Activated T-cell treated with anti-CD3 and anti-CD28 coated beads for 4 hours (primary cell): ENCODE measurements around the gene AXIN1.
"Not testable (repeated sequence)": the region's sequence is repeated elsewhere in the genome, so short reads cannot be mapped to it uniquely, and the experiment has no call there.

ENCODE experiments used
- DNase-seq: peaks from one replicate; pipeline ENCODE4 v3.0.0-alpha.2; 2020

Gene AXIN1

DNA sequence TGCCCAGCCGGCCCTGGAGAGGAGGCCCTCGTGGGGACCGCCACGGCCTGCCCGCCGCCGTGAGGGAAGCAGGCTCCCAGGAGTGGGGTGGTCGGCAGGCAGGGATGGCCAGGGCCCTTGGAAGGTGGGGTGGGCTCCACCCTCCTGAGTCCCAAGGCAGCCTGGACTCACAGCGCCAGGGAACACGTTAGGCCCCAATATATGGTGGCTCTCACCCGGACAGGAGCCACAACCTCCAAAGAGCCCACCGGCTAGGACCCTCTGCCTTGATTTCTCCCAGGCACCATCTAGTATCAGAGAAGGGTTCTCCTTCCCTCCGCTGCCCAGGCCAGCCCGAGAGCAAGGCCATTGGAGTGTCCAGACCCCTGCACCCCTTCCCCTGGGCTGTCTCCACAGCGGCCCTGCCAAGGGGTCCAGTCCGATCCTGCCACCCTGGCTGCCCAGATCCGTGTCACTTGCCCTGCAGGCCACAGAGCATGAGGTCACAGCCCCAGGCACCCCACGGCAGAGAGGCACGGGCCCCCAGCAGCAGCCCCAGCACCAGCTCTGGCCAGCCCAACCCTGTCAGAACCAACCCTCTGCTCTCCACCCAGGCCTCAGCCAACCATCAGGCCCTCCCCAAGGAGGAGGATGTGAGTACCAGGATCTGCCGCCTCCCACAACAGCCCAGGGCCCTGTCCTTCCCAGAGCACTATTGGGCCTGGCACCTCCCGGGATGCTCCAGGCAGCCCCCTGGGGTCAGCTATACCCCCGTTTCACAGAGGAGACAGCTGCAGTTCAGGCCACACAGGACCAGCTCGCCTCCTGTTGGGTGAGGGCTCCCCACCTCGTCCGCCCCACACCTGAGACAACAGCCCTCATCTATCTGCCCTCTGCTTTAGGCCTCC, 1.1 kb upstream of the AXIN1 start:
- DNase-seq: no peak

DNA sequence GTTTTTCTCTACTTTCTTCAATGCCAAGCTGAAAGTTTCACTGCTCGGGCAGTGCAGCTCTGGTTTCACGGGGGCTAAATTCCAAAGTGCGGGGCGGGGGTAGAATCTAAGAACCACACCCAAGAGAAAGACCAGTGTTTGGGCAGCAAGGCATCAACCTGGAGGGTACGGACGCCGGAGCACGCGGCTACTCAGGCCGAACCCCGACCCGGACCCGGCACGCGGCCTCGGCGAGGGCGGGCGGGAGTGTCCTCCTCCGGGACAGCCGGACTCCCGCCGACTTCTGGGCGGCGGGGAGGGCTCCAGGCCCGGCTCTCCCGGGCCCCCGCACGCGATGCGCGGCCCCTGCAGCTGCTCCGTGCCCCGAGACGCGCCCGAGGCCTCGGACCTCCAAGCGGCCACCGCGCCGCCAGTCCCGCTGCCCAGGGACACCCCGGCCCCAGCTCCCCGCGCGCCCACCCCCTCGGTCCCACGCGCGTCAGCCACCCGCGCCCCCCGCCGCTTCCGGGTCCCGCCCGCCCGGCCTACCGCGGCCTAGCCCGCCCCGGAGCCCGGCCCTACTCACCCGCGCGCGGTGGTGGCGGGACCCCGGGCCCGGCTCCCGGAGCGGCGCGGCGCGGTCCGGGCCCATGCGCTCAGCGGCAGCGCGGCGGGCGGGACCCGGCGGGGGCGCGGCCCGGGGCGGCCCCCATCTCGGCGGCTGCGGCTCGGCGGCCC, 561 bp downstream of the AXIN1 start:
- no peak for DNase-seq

DNA sequence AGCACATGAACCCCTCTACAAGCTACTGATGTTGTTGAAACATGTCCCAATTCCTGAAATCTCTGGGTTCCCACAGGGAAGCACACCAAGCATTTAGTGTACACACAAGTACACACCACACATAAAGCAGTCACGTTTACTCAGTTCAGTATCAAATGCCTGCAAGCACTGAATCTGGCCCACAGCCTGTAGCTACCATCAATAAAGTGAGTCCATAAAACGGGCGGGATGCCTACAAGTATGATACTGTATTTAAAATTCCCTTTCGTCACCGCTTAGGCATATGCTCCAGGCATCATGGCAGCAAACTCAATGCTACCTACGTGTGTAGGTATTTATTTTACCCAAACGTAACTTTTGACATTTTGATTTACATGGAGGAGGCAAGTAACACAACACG, 2.3 kb downstream of the AXIN1 start:
- DNase-seq: no peak

DNA sequence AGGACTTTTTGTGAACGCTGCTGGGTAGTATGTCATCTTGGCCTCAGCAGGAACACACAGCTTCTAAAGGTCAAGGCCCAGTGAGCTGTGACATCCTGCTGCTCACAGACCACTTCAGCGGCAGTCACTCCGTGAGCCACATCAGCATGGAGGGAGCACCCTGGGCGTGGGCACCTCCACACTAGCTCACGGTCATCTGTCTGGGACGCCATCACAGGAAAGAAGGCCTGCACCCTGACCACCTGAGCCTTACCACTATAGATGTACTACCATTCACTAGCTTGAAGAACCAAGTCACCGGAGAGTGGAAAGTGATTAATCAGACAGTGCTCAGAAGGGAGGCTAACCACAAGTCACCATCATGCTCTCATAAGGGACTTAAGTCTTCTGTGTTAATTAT, 3.3 kb downstream of the AXIN1 start:
- no peak for DNase-seq

DNA sequence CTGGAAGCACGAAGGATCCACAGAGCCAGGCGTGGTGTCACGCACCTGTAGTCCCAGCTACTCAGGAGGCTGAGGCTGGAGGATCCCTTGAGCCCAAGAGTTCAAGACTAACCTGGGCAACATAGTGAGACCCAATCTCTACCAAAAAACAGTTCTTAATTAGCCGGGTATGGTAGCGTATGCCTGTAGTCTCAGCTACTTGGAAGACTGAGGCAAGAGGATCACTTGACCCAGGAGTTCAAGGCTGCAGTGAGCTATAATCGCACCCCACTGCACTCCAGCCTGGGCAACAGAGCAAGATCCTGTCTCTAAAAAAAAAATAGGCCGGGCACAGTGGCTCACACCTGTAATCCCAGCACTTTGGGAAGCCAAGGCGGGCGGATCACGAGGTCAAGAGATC, 4.0 kb downstream of the AXIN1 start:
- not testable (repeated sequence) for DNase-seq

DNA sequence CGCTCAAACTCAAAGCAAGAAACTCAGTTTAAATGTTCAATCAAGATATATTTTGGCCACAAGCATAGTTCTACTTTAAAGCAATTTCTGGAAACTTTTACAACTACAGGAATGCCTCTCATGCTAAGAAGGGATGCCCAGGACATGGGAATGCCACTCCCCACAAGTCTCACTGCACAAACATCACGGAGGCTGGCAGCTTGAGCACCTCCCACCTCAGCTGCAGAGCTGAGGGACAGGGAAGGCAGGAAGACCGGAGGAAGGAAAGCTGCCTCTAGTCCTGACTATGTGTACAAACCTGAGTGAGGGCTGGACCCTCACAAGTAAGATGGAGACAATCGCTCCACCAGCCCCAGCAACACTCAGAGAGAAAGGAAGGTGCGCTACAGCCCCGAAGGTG, 5.3 kb downstream of the AXIN1 start:
- DNase-seq: no peak

DNA sequence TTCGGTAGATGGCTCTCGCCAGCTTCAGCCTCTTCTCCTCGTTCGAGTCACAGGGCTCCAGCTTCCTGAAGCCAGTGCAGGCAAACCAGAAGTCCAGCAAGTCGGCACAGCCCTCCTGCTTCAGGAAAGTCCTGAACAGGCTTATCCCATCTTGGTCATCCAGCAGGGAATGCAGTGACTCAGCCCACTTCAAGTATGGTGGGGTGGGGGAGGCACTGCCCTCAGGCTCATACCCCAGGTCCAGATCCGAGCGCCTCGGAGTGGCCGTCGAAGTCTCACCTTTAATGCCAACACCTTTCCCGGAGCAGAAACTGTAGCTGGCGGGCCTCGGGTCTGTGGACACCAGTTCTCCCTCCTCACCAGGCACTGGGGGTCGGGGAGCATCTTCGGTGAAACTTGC, 5.9 kb downstream of the AXIN1 start:
- DNase-seq: no peak

DNA sequence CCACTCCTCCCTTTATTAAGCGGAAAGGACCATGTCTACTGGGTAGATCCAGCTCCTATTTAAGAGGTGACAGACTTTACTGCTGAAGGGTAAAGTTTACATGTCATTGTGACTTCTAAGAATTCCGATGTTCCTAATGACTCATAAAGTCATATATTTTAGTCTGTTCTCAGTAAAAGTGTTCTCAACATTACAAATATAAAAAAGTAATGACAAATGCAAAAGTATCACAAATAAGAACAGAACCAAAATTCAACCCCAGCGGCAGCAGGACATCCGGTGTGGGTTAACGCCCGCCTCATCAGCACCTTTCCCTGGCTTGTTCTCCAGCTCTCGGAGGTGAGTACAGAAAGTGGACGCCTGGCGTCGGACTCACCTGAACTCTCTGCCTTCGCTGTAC, 6.8 kb downstream of the AXIN1 start:
- DNase-seq: no peak

DNA sequence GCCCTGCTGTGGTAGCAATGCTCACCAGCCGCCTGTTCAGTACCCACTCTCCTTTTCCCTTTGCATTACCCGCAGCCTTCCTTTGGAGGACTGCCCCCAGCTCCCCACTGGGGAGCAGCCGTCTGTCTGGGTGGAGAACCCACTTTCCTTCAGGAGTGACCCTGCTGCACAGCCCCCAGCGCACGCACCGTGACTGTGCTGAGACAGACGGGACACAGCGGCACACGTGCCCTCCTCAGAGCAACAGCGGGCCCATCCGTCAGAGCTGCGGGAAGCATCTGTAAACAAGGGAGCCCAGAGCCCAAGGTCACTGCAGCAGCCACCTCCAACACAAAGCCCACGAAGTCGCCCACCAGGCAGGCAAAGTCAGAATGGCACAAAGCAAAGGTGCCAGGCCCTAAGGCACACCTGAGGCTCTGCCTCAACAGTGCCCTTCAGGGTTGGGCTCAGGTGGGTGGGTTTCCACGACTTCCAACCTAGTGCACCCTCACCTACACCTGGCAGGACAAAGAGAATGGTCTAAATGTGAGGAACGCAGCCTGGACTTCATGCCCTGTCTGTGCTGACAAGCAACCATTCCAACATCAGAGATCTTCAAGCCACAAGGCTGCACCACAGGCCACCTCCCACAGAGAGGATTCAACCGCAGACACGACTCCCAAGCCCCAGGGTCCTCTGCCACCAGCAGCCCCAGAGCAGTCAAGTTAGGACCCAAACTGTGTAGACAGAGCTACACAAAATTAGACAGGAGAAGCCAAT, 9.9 kb downstream of the AXIN1 start:
- no peak for DNase-seq

DNA sequence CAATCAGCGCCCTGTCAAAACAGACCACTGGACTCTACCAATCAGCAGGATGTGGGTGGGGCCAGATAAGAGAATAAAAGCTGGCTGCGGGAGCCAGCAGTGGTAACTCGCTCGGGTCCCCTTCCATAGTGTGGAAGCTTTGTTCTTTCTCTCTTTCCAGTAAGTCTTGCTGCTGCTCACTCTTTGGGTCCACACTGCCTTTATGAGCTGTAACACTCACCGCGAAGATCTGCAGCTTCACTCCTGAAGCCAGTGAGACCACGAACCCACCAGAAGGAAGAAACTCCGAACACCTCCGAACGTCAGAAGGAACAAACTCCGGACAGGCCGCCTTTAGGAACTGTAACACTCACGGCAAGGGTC, 10.6 kb downstream of the AXIN1 start:
- not testable (repeated sequence) for DNase-seq

DNA sequence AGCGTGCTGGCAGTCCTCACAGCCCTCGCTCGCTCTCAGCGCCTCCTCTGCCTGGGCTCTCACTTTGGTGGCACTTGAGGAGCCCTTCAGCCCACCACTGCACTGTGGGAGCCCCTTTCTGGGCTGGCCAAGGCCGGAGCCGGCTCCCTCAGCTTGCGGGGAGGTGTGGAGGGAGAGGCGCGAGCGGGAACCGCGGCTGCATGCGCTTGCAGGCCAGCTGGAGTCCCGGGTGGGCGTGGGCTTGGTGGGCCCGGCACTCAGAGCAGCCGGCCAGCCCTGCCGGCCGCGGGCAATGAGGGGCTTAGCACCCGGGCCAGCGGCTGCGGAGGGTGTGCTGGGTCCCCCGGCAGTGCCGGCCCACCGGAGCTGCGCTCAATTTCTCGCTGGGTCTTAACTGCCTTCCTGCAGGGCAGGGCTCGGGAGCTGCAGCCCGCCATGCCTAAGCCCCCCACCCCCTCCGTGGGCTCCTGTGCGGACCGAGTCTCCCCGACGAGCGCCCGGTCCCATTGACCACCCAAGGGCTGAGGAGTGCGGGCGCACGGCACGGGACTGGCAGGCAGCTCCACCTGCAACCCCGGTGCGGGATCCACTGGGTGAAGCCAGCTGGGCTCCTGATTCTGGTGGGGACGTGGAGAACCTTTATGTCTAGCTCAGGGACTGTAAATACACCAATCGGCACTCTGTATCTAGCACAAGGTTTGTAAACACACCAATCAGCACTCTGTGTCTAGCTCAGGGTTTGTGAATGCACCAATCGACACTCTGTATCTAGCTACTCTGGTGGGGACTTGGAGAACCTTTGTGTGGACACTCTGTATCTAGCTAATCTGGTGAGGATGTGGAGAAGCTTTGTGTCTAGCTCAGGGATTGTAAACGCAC, 11.2 kb downstream of the AXIN1 start:
- not testable (repeated sequence) for DNase-seq

DNA sequence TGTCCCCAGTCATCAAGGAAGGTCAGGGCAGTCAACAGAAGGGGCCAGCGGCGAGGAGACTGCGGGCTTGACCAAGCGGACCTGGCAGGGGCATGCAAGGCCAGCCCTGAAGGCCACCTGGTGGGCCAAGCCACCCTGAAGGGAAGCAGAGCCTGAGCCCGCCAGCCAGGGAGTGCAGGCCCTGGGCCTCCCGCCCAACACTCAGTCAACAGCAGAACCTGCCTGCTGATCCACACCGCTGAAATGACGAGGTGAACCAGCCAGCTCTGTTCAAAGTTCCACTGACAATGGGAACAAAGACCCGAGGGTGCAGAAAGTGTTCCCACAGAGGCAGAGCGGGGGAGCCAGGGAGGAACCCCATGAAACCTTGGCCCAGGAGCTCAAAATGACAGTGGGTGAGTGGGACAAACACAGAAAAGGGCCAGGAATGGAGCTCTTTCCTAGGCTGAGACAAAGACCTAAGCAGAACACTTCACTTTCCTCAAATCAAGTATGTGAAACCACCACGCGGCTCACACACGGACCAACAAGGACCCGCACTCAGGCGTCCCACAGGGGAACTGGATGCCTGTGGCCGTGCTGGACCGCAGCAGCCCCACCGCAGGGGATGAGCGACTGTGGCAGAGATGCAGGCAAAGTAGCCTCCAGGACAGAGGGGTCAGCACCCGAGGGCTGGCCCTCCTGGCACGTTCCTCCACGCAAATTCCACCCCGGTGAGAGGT, 12.0 kb downstream of the AXIN1 start:
- DNase-seq: no peak

DNA sequence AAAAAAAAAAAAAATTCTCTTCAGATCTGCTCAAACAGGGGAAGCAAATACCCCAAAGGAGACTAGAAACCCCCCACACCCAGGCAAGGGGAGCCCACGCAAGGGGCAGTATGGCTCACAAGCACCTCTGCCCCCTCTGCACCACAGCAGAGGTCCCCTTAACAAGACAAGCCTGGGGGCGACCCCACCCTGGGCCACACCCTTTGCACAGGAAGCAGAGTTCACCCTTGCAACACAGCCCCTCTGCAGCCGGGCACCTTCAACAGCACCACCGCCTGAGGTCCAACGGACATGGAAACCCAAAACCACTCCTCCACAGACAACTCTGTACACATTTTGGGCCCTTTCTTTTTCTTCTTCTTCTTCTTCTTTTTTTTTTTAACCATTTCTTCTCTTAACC, 12.8 kb downstream of the AXIN1 start:
- DNase-seq: no peak

DNA sequence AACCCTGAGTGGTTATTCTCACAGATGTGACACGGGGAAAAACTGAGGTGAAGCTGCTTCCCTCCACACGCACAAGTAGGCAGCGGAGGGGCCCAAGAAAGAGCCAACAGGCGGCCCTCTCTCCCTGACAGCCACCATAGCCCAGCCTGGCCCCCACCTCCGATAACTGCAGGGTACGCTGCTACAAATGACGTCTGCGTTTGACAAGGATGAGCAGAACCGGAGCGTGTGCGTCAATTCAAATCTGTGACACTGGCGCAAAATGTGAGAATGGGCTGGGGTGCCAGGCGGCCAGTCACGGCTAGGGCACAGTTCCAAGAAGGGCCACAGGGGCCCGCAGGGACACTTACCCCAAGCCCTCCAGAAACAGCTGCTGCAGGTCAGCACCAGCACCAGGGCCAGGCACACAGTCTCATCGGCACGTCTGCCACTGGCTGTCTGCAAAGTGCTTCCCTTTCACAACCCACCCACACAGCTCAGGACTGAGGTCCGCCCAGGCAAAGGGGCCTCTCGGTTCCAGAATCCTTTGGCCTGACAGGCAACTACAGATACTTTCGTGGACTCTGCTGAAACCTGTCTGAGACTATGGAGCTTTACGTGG, 14.4 kb downstream of the AXIN1 start:
- DNase-seq: no peak

DNA sequence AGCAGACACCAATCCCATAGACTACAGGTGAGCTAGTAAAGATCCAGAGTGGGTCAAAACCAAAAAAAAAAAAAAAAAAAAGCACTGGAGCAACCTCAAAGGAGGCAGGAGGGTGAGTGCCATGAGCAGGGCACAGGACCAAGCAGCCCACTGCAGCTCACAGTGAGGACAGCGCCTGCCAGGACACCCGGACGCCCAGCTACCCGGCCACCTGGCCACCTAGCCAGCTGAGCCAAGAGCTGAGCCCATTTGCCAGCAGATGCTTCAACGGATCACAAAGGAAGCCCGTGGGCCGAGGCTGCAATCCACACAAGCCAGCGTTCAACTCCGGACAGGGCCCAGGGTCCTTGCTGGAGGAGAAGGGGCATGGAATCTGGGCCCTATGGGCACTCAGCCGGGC, 15.1 kb downstream of the AXIN1 start:
- DNase-seq: no peak

DNA sequence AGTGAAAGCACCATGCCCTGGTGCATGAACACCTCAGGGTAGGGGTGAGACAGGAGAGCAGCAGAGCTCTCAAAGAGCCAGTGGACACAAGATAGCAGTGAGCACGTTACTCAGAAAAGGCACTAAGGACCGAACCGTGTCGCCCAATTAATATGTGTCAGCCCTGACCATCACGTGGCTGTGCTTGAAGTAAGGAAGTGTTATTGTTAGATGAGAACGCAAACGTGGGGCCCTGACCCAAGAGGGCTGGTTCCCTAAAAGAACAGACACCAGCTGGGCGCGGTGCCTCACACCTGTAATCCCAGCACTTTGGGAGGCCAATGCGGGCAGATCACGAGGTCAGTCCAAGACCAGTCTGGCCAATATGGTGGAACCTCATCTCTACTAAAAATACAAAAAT, 16.3 kb downstream of the AXIN1 start:
- DNase-seq: no peak

DNA sequence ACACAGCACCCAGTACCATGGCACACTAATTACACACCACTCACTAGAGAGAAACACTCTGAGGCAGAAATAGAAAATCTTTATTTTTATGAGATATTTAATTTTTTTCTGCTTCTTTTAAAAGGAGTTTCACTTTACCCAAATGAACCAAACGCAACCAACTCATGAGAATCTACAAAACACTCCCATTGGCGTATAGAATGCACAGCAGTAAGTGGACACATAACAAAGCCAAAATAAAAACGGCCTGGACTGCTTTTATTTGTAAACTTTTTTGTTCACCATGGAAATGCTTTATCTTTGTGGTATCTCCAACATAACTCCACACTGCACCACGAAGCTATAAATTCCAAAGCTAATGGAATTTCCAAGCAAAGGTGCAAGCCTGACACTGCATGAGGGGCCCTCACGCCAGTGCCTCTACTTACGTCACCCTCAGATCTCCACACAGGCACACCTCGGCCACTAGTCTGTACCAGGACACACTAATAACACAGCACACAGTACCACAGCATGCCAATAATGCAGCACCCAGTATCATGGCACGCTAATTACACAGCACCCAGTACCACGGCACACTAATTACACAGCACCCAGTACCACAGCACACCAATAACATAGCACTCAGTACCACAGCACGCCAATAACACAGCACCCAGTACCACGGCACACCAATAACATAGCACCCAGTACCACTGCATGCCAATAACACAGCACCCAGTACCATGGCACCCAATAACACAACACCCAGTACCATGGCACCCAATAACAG, 17.5 kb downstream of the AXIN1 start:
- DNase-seq: not testable (repeated sequence)

DNA sequence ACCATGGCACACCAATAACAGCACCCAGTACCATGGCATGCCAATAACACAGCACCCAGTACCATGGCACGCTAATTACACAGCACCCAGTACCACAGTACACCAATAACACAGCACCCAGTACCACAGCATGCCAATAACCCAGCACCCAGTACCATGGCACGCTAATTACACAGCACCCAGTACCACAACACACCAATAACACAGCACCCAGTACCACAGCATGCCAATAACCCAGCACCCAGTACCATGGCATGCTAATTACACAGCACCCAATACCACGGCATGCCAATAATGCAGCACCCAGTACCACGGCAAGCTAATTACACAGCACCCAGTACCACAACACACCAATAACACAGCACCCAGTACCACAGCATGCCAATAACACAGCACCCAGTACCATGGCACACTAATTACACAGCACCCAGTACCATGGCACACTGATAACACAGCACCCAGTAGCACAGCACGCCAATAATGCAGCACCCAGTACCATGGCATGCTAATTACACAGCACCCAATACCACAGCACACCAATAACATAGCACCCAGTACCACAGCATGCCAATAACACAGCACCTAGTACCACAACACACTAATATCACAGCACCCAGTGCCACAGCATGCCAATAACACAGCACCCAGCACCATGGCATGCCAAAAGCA, 18.2 kb downstream of the AXIN1 start:
- not testable (repeated sequence) for DNase-seq

DNA sequence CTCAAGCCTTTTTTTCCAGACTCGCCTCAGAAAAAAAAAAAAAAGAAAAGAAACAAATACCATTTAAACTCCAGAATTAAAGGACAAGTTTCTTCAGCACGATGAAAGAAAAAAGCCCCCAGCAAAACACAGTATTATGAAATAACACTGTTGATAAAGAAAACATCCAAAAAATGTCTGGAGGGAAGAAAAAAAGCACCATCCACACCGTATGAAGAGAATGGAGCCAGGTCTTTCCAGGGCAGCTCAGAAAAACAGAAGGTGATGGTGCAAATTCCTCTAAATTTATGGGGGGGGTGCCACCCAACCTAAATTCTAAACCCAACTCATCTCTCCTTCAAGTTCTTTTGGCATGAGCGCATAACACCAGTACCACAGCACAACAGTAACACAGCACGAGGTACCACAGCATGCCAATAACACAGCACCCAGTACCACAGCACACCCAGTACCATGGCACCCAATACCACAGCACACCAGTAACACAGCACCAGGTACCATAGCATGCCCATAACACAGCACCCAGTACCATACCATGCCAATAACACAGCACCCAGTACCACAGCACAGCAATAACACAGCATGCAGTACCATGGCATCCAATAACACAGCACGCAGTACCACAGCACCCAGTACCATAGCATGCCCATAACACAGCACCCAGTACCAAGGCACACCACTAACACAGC, 19.0 kb downstream of the AXIN1 start:
- no peak for DNase-seq
